Activated T-helper 17 cell treated with anti-CD3 and anti-CD28 coated beads, Interleukin-2, amount 50 U/mL, for 72 hours (primary cell): ENCODE measurements around the gene ZDHHC7. TPM values are rescaled to one million over a fixed set of nuclear protein-coding genes. Genes with fewer than 3 reads are reported as not detected.

Source experiments
- ATAC-seq: fragments of 150-1000 bp; cut with Tn5 transposase; replicated peaks from 2 replicates; pipeline ENCODE4 v1.10.0; 2021; ENCODE audit warnings: mild to moderate bottlenecking, moderate library complexity
- H3K27ac Mint-ChIP-seq: one replicate; pipeline ENCODE4 v1.8.0; 2022; ENCODE audit warnings: mixed read lengths
- H3K27me3 Mint-ChIP-seq: one replicate; pipeline ENCODE4 v1.8.0; 2022; ENCODE audit warnings: mixed read lengths
- H3K36me3 Mint-ChIP-seq: one replicate; pipeline ENCODE4 v1.8.0; 2022; ENCODE audit warnings: low read depth, mild to moderate bottlenecking, mixed read lengths
- H3K4me1 Mint-ChIP-seq: one replicate; pipeline ENCODE4 v1.8.0; 2022; ENCODE audit warnings: mixed read lengths
- H3K4me3 Mint-ChIP-seq: one replicate; pipeline ENCODE4 v1.8.0; 2022; ENCODE audit warnings: mild to moderate bottlenecking, mixed read lengths
- H3K9me3 Mint-ChIP-seq: one replicate; pipeline ENCODE4 v1.8.0; 2022; ENCODE audit warnings: mixed read lengths
- total RNA-seq, 2 donors: library from RNA; stranded (reverse); gene quantifications; one replicate each; pipeline ENCODE4 v1.2.3, GENCODE V29; 2022

The ZDHHC7 gene
- total RNA-seq, 2 donors from 2014 or later, result 25.2 to 32.9 TPM

DNA sequence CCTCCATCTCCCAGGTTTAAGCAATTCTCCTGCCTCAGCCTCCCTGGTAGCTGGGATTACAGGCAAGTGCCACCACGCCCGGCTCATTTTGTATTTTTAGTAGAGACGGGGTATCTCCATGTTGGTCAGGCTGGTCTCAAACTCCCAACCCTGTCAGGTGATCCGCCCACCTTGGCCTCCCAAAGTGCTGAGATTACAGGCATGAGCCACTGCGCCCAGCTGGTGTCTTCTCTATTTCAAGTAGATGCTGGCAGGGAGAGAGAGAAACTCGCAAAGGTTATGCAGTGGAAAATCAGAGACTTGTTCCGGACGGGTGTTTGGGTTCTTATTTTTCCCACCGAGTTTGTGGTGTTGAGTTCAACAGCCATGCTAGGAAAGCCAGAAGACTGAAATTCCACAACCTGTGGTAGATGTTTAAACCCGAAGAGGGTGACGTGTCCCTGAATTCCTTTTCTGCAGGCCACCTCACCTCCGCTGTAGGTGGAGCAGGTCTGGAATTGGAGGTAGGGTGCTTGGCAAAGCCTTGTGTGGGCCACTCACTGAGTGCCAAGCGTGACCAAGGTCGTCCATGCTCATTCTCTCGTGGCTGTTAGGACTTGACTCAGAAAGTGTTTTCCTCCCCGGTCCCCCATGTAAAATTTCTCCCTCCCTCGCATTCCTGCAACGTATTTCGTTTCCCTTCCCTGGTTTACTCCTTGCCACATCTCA is 7.3 kb upstream of the ZDHHC7 start:
- Mint-ChIP-seq H3K27me3 (no peaks in the 10 kb centered on the region), H3K4me1 (peaks cover 7% of the 10 kb centered on the region), H3K27ac (no peak overlapping the region), H3K36me3 (no peaks in the 10 kb centered on the region), H3K4me3 (no peak overlapping the region), H3K9me3 (no peaks in the 10 kb centered on the region)
- ATAC-seq, result no peak

- no peak for ATAC-seq
- Mint-ChIP-seq H3K4me3 (no peak overlapping the region), H3K4me1 (peaks cover 7% of the 10 kb centered on the region), H3K9me3 (no peaks in the 10 kb centered on the region), H3K36me3 (no peaks in the 10 kb centered on the region), H3K27me3 (no peaks in the 10 kb centered on the region), H3K27ac (no peak overlapping the region)
Measured at GRCh38 chr16:85017633-85018032, 6.3 kb upstream of the ZDHHC7 start.

GRCh38 chr16:85017151-85017550 is 5.8 kb upstream of the ZDHHC7 start:
- Mint-ChIP-seq H3K9me3 (no peaks in the 10 kb centered on the region), H3K27ac (no peak overlapping the region), H3K27me3 (no peaks in the 10 kb centered on the region), H3K4me3 (no peak overlapping the region), H3K4me1 (peaks cover 7% of the 10 kb centered on the region), H3K36me3 (no peaks in the 10 kb centered on the region)
- ATAC-seq, result peak; percentile 96

GRCh38 chr16:85015481-85016187 is 4.3 kb upstream of the ZDHHC7 start:
- H3K9me3 Mint-ChIP-seq, result no peaks in the 10 kb centered on the region
- no peak overlapping the region for H3K27ac Mint-ChIP-seq
- no peaks in the 10 kb centered on the region for H3K27me3 Mint-ChIP-seq
- ATAC-seq, result no peak
- peaks cover 4% of the 10 kb centered on the region for H3K36me3 Mint-ChIP-seq
- H3K4me1 Mint-ChIP-seq, result peaks cover 12% of the 10 kb centered on the region
- no peak overlapping the region for H3K4me3 Mint-ChIP-seq

DNA sequence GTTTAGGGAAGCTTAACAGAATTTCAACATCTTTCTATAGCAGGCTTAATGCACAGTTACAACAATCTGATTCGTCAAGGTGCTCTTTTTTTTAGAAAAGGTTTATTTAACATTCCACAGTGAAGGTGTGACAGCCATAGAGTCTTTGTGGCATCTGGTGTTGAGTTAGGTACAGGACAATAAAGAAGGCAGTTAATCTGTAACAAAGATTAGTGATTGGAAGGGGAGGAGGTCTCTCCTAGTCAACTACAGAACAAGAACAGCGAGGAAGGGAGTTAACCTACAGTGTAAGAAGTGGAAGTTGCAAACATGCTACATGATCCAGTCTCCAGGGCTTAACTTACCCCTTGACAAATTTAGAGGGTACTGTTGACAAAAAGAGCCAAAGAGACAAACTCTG is 3.0 kb upstream of the ZDHHC7 start:
- H3K36me3 Mint-ChIP-seq, result peaks cover 7% of the 10 kb centered on the region

GRCh38 chr16:85011846-85012284 is 530 bp upstream of the ZDHHC7 start:
- H3K36me3 Mint-ChIP-seq, result peaks cover 15% of the 10 kb centered on the region
- ATAC-seq, result no peak
- H3K27ac Mint-ChIP-seq, result peak overlapping the region; percentile 99
- H3K9me3 Mint-ChIP-seq, result no peaks in the 10 kb centered on the region
- H3K4me3 Mint-ChIP-seq, result peak overlapping the region; percentile 100
- H3K4me1 Mint-ChIP-seq, result peaks cover 10% of the 10 kb centered on the region
- no peaks in the 10 kb centered on the region for H3K27me3 Mint-ChIP-seq

More for the DNA sequence above, 3.0 kb upstream of the ZDHHC7 start:
- peaks cover 16% of the 10 kb centered on the region for H3K4me1 Mint-ChIP-seq
- no peaks in the 10 kb centered on the region for H3K27me3 Mint-ChIP-seq
- ATAC-seq, result no peak
- H3K4me3 Mint-ChIP-seq, result no peak overlapping the region
- no peaks in the 10 kb centered on the region for H3K9me3 Mint-ChIP-seq
- no peak overlapping the region for H3K27ac Mint-ChIP-seq

- Mint-ChIP-seq H3K4me3 (peak overlapping the region; percentile 100), H3K27me3 (no peaks in the 10 kb centered on the region), H3K9me3 (no peaks in the 10 kb centered on the region), H3K36me3 (peaks cover 15% of the 10 kb centered on the region), H3K27ac (peak overlapping the region; percentile 99), H3K4me1 (peaks cover 14% of the 10 kb centered on the region)
- ATAC-seq, result no peak
Measured at GRCh38 chr16:85010446-85010930, 847 bp downstream of the ZDHHC7 start.

DNA sequence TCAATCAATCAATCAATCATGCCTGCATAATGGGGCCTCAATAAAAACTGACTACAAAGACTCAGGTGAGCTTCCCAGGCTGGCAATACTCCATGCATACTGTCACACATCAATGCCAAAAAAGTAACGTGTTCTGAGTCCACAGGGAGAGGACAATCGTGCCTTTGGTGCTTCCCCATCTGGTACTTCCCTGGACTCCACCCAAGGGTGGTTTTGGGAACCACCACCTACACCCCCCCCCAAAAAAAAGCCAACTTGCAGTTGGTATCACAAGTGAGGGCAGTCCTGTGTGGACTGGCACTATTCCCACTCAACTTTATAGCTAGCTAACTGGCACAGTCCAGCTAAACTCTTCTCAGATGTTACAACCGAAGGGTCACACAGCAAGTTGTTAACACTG is 3.1 kb downstream of the ZDHHC7 start:
- H3K27ac Mint-ChIP-seq, result no peak overlapping the region

DNA sequence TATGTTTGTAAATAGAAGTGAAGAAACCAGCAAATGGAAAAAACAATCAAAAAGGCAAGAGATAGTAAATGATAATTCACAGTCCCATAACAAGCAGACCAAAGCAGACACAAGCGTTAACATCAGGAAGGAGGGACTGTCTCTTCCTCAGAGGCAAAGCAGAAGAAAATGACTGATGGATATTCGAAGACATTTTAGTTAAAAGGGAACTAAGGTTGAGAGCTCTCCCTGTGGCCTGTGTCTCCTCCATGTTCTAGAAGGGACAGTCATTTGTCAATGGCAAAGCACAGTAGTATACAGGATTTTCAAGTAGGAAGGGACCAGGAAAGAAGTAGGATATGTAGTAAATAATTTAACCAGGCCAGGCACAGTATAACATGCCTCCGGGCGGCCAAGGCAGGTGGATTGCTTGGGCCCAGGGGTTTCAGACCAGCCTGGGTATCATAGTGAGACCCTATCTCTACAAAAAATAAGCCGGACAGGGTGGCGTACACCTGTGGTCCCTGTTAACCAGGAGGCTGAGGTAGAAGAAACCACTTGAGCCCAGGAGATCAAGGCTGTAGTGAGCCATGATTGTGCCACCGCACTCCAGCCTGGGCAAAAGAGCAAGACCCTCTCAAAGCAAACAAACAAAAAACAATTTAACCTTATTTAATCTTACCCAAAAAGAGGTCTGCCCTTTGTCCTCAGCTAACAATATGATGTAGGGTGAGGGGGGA is 3.7 kb downstream of the ZDHHC7 start:
- no peak overlapping the region for H3K4me3 Mint-ChIP-seq
- H3K4me1 Mint-ChIP-seq, result peaks cover 30% of the 10 kb centered on the region
- H3K36me3 Mint-ChIP-seq, result peaks cover 21% of the 10 kb centered on the region

More for the DNA sequence above, 3.1 kb downstream of the ZDHHC7 start:
- no peaks in the 10 kb centered on the region for H3K9me3 Mint-ChIP-seq
- no peaks in the 10 kb centered on the region for H3K27me3 Mint-ChIP-seq
- peaks cover 27% of the 10 kb centered on the region for H3K4me1 Mint-ChIP-seq
- peaks cover 21% of the 10 kb centered on the region for H3K36me3 Mint-ChIP-seq
- H3K4me3 Mint-ChIP-seq, result no peak overlapping the region
- no peak for ATAC-seq

GRCh38 chr16:85006639-85007038 is 4.7 kb downstream of the ZDHHC7 start:
- Mint-ChIP-seq H3K4me3 (no peak overlapping the region), H3K36me3 (peaks cover 27% of the 10 kb centered on the region), H3K27me3 (no peaks in the 10 kb centered on the region), H3K9me3 (no peaks in the 10 kb centered on the region), H3K4me1 (peaks cover 33% of the 10 kb centered on the region), H3K27ac (no peak overlapping the region)
- ATAC-seq, result no peak

More for the DNA sequence above, 3.7 kb downstream of the ZDHHC7 start:
- Mint-ChIP-seq H3K9me3 (no peaks in the 10 kb centered on the region), H3K27me3 (no peaks in the 10 kb centered on the region), H3K27ac (no peak overlapping the region)
- ATAC-seq, result no peak

- H3K4me1 Mint-ChIP-seq, result peaks cover 28% of the 10 kb centered on the region
- no peak for ATAC-seq
- H3K36me3 Mint-ChIP-seq, result peaks cover 25% of the 10 kb centered on the region
- H3K27ac Mint-ChIP-seq, result no peak overlapping the region
- H3K4me3 Mint-ChIP-seq, result no peak overlapping the region
- H3K9me3 Mint-ChIP-seq, result no peaks in the 10 kb centered on the region
- no peaks in the 10 kb centered on the region for H3K27me3 Mint-ChIP-seq
Measured at GRCh38 chr16:85005285-85006069, 5.9 kb downstream of the ZDHHC7 start.

DNA sequence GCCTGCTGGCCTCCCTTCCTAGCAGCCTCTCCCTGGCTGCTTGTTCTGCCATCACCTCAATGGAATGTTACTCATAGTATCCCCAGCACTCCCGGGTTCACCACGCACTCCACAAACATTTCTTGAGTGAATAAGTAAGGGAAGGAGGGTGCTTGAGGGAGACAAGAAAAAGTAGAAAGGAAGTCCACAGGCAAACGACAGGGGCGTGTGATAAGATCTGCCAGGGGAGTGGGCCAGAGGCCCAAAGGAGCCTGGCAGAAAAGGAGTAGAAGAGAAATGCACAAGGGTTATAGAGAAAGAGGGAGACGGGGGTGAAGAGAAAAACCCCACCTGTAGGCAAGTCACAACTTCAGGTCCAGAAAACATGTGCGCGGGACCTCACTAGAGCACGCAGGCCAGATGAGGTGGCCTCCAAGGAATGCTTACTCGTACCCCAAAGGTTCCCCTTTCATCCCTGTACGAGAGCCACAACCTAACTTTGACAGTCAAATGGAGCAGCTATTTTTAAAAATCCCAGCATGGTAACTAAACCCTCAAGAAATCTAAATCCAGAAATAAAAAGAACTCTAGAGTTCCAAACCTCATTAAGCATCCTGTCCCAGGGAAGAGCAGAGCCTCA is 6.6 kb downstream of the ZDHHC7 start:
- Mint-ChIP-seq H3K4me3 (no peak overlapping the region), H3K9me3 (no peaks in the 10 kb centered on the region), H3K36me3 (peaks cover 28% of the 10 kb centered on the region), H3K4me1 (peaks cover 25% of the 10 kb centered on the region), H3K27ac (peak overlapping the region; percentile 16), H3K27me3 (no peaks in the 10 kb centered on the region)
- ATAC-seq, result no peak

DNA sequence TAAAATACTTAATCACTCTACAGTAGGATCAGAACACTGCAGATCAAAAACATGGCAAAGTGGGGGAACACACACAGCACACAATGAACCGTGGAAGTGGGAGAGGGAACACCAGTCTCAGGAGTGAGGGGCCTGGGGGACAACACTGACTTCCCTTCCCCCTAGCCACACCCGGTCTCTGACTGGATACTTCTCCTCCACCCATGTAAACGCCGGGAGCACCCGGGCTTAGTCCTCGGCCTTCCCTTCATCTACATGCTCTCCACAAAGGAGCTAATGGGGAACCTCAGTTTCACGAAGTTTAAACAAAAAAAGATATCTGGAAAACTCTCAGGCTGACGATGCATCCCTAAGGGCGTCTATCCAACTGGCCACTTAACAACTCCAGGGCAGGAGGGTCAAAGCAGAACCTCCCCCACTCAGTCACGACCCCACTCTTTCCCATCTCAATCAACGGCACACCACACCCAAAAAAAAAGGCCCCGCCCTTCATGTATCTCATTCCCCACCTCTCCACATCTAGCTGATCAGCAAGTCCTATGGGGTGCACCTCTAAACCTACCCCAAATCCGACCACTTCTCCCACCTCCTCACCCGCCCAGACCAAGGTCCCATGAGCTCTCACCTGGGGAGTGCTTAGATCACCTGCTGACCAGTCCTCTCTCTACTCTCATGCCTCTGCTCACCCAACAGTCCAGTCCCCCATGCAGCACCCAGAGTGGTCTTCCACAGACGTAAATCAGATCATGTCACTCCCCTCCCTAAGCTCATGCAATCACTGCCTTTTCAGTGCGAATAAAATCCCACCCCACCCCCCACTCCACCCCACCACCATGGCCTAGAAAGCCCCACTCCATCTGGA is 7.4 kb downstream of the ZDHHC7 start:
- H3K27ac Mint-ChIP-seq, result peak overlapping the region; percentile 16
- ATAC-seq, result no peak
- no peaks in the 10 kb centered on the region for H3K27me3 Mint-ChIP-seq
- peaks cover 36% of the 10 kb centered on the region for H3K36me3 Mint-ChIP-seq
- no peak overlapping the region for H3K4me3 Mint-ChIP-seq
- no peaks in the 10 kb centered on the region for H3K9me3 Mint-ChIP-seq
- peaks cover 25% of the 10 kb centered on the region for H3K4me1 Mint-ChIP-seq
